IMR-90 (cell line): Measurements from ENCODE around the gene MYCBPAP.
"Not testable (repeated sequence)": the region's sequence is repeated elsewhere in the genome, so short reads cannot be mapped to it uniquely, and the experiment has no call there.

Experiments used
- BHLHE40 ChIP-seq: fragments of 150-350 bp; IDR thresholded peaks from 2 replicates; pipeline ENCODE4 v1.6.1; 2016; ENCODE audit warnings: mild to moderate bottlenecking, low read depth, low read length
- CHD1 ChIP-seq: IDR thresholded peaks from 2 replicates; pipeline ENCODE4 v1.6.1; 2012; ENCODE audit warnings: low read depth, low read length, improper control_type of control experiment
- FOS ChIP-seq: fragments of 150-350 bp; IDR thresholded peaks from 2 replicates; pipeline ENCODE4 v1.6.1; 2016; ENCODE audit warnings: low read depth, low read length
- MAFK ChIP-seq: IDR thresholded peaks from 2 replicates; pipeline ENCODE4 v1.6.1; 2012; ENCODE audit warnings: low read depth, low read length, improper control_type of control experiment
- MXI1 ChIP-seq: IDR thresholded peaks from 2 replicates; pipeline ENCODE4 v1.6.1; 2012; ENCODE audit warnings: low read depth, mild to moderate bottlenecking, low read length, moderate library complexity, borderline replicate concordance
- NFE2L2 ChIP-seq: fragments of 150-350 bp; IDR thresholded peaks from 2 replicates; pipeline ENCODE4 v1.6.1; 2016; ENCODE audit warnings: low read depth, mild to moderate bottlenecking, low read length
- POLR2A ChIP-seq: IDR thresholded peaks from 2 replicates; pipeline ENCODE4 v1.6.1; 2012; ENCODE audit warnings: mild to moderate bottlenecking, low read depth, low read length
- RAD21 ChIP-seq: IDR thresholded peaks from 2 replicates; pipeline ENCODE4 v1.6.1; 2012; ENCODE audit warnings: low read length, improper control_type of control experiment
- RFX5 ChIP-seq: IDR thresholded peaks from 2 replicates; pipeline ENCODE4 v1.8.0; 2012; ENCODE audit warnings: low read depth, mild to moderate bottlenecking, low read length, moderate library complexity
- TF ChIP-seq, protein P1 (sequence below): conservative IDR thresholded peaks from 2 replicates; pipeline ENCODE4 v1.5.1; 2012; ENCODE audit warnings: mild to moderate bottlenecking, low read depth, low read length, improper control_type of control experiment

DNA sequence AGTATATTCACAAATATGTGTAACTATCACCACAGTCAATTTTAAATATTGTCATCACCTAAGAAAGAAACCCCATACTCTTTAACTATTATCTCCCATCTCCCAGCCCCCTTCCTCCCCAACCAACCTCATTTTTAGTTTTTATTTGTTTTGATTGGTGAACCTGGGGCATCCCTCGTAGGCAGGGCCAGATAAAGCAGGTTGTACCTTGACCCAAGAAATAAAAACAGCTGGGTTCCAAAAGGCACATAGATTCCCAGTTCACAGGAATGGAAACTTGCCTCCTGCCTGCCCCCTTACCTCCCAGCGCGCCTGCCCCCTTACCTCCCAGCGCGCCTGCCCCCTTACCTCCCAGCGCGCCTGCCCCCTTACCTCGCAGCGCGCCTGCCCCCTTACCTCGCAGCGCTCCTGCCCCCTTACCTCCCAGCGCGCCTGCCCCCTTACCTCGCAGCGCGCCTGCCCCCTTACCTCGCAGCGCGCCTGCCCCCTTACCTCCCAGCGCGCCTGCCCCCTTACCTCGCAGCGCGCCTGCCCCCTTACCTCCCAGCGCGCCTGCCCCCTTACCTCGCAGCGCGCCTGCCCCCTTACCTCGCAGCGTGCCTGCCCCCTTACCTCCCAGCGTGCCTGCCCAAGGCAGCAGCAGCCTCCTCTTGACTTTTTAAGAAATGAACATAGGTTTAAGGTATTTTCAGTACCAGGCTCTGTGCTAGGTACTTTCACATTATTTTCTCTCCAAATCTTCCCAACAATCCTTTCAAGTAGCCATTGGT is 32.3 kb upstream of the MYCBPAP start:
- TF ChIP-seq, protein P1, sequence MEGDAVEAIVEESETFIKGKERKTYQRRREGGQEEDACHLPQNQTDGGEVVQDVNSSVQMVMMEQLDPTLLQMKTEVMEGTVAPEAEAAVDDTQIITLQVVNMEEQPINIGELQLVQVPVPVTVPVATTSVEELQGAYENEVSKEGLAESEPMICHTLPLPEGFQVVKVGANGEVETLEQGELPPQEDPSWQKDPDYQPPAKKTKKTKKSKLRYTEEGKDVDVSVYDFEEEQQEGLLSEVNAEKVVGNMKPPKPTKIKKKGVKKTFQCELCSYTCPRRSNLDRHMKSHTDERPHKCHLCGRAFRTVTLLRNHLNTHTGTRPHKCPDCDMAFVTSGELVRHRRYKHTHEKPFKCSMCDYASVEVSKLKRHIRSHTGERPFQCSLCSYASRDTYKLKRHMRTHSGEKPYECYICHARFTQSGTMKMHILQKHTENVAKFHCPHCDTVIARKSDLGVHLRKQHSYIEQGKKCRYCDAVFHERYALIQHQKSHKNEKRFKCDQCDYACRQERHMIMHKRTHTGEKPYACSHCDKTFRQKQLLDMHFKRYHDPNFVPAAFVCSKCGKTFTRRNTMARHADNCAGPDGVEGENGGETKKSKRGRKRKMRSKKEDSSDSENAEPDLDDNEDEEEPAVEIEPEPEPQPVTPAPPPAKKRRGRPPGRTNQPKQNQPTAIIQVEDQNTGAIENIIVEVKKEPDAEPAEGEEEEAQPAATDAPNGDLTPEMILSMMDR, result not testable (repeated sequence)
- TF ChIP-seq FOS, BHLHE40, RAD21, MXI1, POLR2A, MAFK, RFX5, NFE2L2, CHD1: not testable (repeated sequence)
